ENCODE results near the gene HIPK4.

Gene HIPK4

GRCh38 chr19:40417643-40417981 is 27.6 kb upstream of the HIPK4 start:
- H3K4me3 ChIP-seq (ENCODE audit: low read depth, low read length) = no peak overlapping the region
- TF ChIP-seq CTCF (IDR thresholded peaks at IDR 0.05; ENCODE audit: insufficient read depth, low read length, missing control alignments) = no peak
- CTCF ChIA-PET = interaction anchor here (0.6 to 1.3 kb wide), 2 partner anchors 113 to 217 kb away, joined by 3 read pairs; no protein-coding TSS in a partner anchor
- DNase-seq (ENCODE audit: low read depth, low spot score) = no peak
- POLR2A ChIA-PET = interaction anchor here (1.2 kb wide), 1 partner anchor 9 kb away, joined by 3 read pairs; no protein-coding TSS in a partner anchor

GRCh38 chr19:40416918-40417642 is 27.1 kb upstream of the HIPK4 start:
- POLR2A ChIA-PET = interaction anchor here (1.2 kb wide), 1 partner anchor 9 kb away, joined by 3 read pairs; no protein-coding TSS in a partner anchor
- CTCF ChIA-PET = interaction anchor here (0.6 to 1.6 kb wide), 6 partner anchors 7 to 218 kb away, joined by 3 to 5 read pairs (median 3); partner anchors contain the start of gene SERTAD1
- no peak for TF ChIP-seq CTCF (IDR thresholded peaks at IDR 0.05; ENCODE audit: insufficient read depth, low read length, missing control alignments)
- DNase-seq (ENCODE audit: low read depth, low spot score) = no peak
- no peak overlapping the region for H3K4me3 ChIP-seq (ENCODE audit: low read depth, low read length)

DNA sequence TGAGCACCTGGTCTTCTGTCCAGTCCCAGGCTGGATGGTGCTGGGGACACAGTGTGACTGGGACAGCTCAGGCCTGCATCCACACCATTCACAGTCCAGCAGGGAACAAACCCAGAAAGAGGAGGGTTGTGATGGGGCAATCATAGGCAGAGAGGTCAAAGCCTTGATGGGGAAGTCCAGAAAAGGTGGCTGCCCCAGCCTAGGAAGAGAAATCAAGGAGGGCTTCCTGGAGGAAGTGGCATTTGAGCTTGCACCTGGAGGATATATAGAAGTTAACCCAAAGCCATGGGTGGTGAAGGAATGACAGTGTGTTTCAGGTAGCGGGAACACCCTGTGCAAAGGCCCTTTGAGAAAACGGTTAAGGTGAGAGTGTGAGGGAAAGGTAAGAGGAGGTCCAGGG is 25.8 kb upstream of the HIPK4 start:
- DNase-seq (ENCODE audit: low read depth, low spot score) = no peak
- no peak for TF ChIP-seq CTCF (IDR thresholded peaks at IDR 0.05; ENCODE audit: insufficient read depth, low read length, missing control alignments)
- ChIA-PET CTCF (interaction anchor here (1.1 to 1.6 kb wide), 5 partner anchors 9 to 110 kb away, joined by 3 to 5 read pairs (median 3); partner anchors contain the start of gene SERTAD1), POLR2A (interaction anchor here (0.7 kb wide), 1 partner anchor 10 kb away, joined by 3 read pairs; no protein-coding TSS in a partner anchor)
- H3K4me3 ChIP-seq (ENCODE audit: low read depth, low read length) = no peak overlapping the region

GRCh38 chr19:40414542-40415535 is 24.9 kb upstream of the HIPK4 start:
- CTCF ChIA-PET = interaction anchor here (0.9 to 2.5 kb wide), 5 partner anchors 8 to 109 kb away, joined by 3 to 14 read pairs (median 3); partner anchors contain the start of gene SERTAD1
- POLR2A ChIA-PET = interaction anchor here (1.2 kb wide), 1 partner anchor 11 kb away, joined by 4 read pairs; the partner anchor contains the start of gene SERTAD1
- H3K4me3 ChIP-seq (ENCODE audit: low read depth, low read length) = no peak overlapping the region
- no peak for TF ChIP-seq CTCF (IDR thresholded peaks at IDR 0.05; ENCODE audit: insufficient read depth, low read length, missing control alignments)
- DNase-seq (ENCODE audit: low read depth, low spot score) = no peak

- TF ChIP-seq CTCF (IDR thresholded peaks at IDR 0.05; ENCODE audit: insufficient read depth, low read length, missing control alignments) = no peak
- POLR2A ChIA-PET = interaction anchor here (0.8 to 1.8 kb wide), 2 partner anchors 10 to 13 kb away, joined by 4 to 5 read pairs; partner anchors contain the start of gene SERTAD1
- H3K4me3 ChIP-seq (ENCODE audit: low read depth, low read length) = no peak within 1 kb of the TSS
- CTCF ChIA-PET = interaction anchor here (1.3 to 2.5 kb wide), 2 partner anchors 10 to 51 kb away, joined by 5 to 14 read pairs; no protein-coding TSS in a partner anchor
- no peak for DNase-seq (ENCODE audit: low read depth, low spot score)
Measured at GRCh38 chr19:40413291-40413845, 23.4 kb upstream of the HIPK4 start, which contains the start of gene PRX. TSS of gene PRX (minus strand) at chr19:40413378. CDS start at chr19:40407932, 5,446 bp downstream.
